IMR-90 (cell line): ENCODE results near the gene GPER1.

Source experiments
- CTCF ChIP-seq: conservative IDR thresholded peaks from 2 replicates; pipeline ENCODE4 v1.5.1; 2012; ENCODE audit warnings: mild to moderate bottlenecking, low read depth, low read length, improper control_type of control experiment
- POLR2A ChIP-seq: IDR thresholded peaks from 2 replicates; pipeline ENCODE4 v1.6.1; 2012; ENCODE audit warnings: mild to moderate bottlenecking, low read depth, low read length
- RCOR1 ChIP-seq: IDR thresholded peaks from 2 replicates; pipeline ENCODE4 v1.6.1; 2012; ENCODE audit warnings: mild to moderate bottlenecking, low read length, improper control_type of control experiment; ENCODE audit not compliant: insufficient replicate concordance
- RFX5 ChIP-seq: IDR thresholded peaks from 2 replicates; pipeline ENCODE4 v1.8.0; 2012; ENCODE audit warnings: low read depth, mild to moderate bottlenecking, low read length, moderate library complexity
- SMC3 ChIP-seq: fragments of 150-350 bp; IDR thresholded peaks from 2 replicates; pipeline ENCODE4 v1.6.1; 2016; ENCODE audit warnings: low read depth, mild to moderate bottlenecking, antibody characterized with exemption, low read length, moderate library complexity

GRCh38 chr7:1055491-1055955 is 32.4 kb upstream of the GPER1 start:
- TF ChIP-seq RCOR1 (no peak), POLR2A (no peak), CTCF (no peak), SMC3 (no peak), RFX5 (no peak)
